Hepatocyte (in vitro differentiated cells): ENCODE data around the gene C2CD5.
"Not testable (repeated sequence)": the region's sequence is repeated elsewhere in the genome, so short reads cannot be mapped to it uniquely, and the experiment has no call there.

Experiments used
- EZH2phosphoT487 ChIP-seq: fragments of 200-600 bp; sonication (generic); IDR thresholded peaks from one replicate; pipeline ENCODE4 v1.6.1; 2018; ENCODE audit warnings: antibody characterized with exemption, mild to moderate bottlenecking, low read depth, moderate library complexity; ENCODE audit not compliant: unreplicated experiment, severe bottlenecking
- TF ChIP-seq, protein P1 (sequence below): fragments of 200-600 bp; sonication (generic); IDR thresholded peaks from 2 replicates; pipeline ENCODE4 v1.5.1; 2016; ENCODE audit warnings: antibody characterized with exemption, mild to moderate bottlenecking; ENCODE audit not compliant: poor library complexity

DNA sequence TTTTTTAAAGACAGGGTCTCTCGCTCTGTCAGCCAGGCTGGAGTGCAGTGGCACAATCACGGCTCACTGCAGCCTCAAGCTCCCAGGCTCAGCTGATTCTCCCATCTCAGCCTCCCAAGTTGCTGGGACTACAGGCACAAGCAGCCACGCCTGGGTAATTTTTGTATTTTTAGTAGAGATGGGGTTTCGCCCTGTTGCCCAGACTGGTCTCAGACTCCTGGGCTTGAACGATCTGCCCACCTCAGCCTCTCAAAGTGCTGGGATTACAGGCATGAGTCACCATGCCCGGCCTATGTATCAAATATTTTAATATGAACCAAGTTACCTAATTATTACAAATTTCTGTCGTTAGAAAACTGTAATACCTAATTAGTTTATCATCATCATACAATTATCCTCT lies 63.5 kb downstream of the C2CD5 start:
- TF ChIP-seq, protein P1, sequence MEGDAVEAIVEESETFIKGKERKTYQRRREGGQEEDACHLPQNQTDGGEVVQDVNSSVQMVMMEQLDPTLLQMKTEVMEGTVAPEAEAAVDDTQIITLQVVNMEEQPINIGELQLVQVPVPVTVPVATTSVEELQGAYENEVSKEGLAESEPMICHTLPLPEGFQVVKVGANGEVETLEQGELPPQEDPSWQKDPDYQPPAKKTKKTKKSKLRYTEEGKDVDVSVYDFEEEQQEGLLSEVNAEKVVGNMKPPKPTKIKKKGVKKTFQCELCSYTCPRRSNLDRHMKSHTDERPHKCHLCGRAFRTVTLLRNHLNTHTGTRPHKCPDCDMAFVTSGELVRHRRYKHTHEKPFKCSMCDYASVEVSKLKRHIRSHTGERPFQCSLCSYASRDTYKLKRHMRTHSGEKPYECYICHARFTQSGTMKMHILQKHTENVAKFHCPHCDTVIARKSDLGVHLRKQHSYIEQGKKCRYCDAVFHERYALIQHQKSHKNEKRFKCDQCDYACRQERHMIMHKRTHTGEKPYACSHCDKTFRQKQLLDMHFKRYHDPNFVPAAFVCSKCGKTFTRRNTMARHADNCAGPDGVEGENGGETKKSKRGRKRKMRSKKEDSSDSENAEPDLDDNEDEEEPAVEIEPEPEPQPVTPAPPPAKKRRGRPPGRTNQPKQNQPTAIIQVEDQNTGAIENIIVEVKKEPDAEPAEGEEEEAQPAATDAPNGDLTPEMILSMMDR: not testable (repeated sequence)
- TF ChIP-seq EZH2phosphoT487: not testable (repeated sequence)
